AG04450 (cell line): ENCODE results near the gene NKX2-3. TPM values are rescaled to one million over a fixed set of nuclear protein-coding genes. Genes with fewer than 3 reads are reported as not detected.

Source experiments
- CTCF ChIA-PET: fragments of 300-600, 350-600 bp; formaldehyde crosslinking; extraction: SDS; loops from one replicate; lab custom pipeline; 2022; ENCODE audit warnings: antibody characterized with exemption, inconsistent platforms; lab: Charles Lee
- POLR2A ChIA-PET: fragments of 350-600 bp; formaldehyde crosslinking; extraction: SDS; loops from one replicate; lab custom pipeline; 2021; ENCODE audit warnings: antibody characterized with exemption, inconsistent platforms; lab: Yijun Ruan, JAX
- DNase-seq: peaks from one replicate; pipeline ENCODE4 v3.0.0-alpha.2; 2011; ENCODE audit warnings: low read depth, low spot score
- H3K27ac ChIP-seq: one replicate; pipeline ENCODE4 v1.5.1; 2012; ENCODE audit warnings: low read depth, low read length, control low read depth
- H3K27me3 ChIP-seq: one replicate; pipeline ENCODE4 v1.6.0; 2012; ENCODE audit warnings: low read length; ENCODE audit not compliant: control insufficient read depth, insufficient read depth
- H3K4me3 ChIP-seq: 2 replicates; pipeline ENCODE4 v1.5.1; 2011; ENCODE audit warnings: mild to moderate bottlenecking, low read depth, low read length, control low read depth
- H3K9me3 ChIP-seq: 2 replicates; pipeline ENCODE4 v1.5.1; 2012; ENCODE audit warnings: low read length; ENCODE audit not compliant: control insufficient read depth, insufficient read depth
- polyA plus RNA-seq: library from polyadenylated mRNA; depleted of rRNA; stranded (reverse); fragments of >200 nt; gene quantifications from 2 replicates; pipeline ENCODE4 v1.2.3, GENCODE V29; 2011
- TF ChIP-seq, protein P1 (sequence below): IDR thresholded peaks from 2 replicates; pipeline ENCODE4 v1.5.1; 2011; ENCODE audit warnings: low read depth, low read length, control low read depth, inconsistent platforms

NKX2-3 gene
- polyA plus RNA-seq, 1 experiment, result not detected

DNA sequence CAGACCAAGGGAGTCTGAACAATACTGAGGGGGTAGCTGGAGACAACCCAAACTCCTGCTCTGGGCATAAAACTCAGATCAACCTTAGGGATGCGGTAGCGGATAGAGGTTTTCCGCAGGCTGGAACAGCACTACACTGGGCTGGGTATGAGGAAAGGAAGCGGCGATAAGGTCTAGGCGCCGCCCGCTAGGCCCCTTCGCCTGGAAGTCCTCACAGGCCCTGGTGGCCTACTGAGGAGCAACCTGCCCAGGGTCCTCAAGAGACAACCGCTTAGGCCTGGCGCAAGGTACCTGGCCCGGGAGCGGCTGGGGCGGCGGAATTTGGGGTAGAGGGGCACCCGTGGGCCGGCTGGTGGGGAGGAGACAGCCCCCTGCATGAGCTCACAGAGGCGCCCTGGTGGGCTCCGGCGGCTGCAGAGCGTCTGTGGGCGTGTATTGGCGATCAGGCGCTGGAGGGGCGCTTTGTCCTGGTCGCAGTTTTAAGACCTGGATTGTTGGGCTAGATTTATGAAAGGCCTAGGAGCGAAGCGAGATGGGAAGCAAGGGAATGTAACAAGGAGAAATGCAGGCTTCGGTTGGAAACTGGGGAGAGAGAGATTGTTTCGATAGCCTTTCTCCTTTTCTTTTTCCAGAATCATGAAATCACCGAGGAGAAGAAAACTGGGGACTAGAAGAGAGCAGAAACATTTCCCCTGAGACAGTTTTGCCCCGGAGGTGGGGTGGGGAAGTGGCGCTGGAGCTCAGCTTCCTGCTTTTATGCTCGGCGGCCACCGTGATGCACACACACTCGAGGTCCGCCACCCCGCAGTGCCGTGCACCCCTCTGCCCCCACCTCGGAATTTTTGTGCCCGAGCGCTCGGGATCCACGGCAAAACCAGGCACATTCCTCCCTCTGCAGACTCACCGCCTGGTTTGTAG is 2.4 kb upstream of the NKX2-3 start:
- peaks cover 37% of the 10 kb centered on the region for H3K9me3 ChIP-seq
- no peak for DNase-seq
- CTCF ChIA-PET, result interaction anchor here (0.7 to 1.3 kb wide), 2 partner anchors 83 to 101 kb away, joined by 4 to 6 read pairs; no protein-coding TSS in a partner anchor
- H3K4me3 ChIP-seq, result no peak overlapping the region
- TF ChIP-seq, protein P1, sequence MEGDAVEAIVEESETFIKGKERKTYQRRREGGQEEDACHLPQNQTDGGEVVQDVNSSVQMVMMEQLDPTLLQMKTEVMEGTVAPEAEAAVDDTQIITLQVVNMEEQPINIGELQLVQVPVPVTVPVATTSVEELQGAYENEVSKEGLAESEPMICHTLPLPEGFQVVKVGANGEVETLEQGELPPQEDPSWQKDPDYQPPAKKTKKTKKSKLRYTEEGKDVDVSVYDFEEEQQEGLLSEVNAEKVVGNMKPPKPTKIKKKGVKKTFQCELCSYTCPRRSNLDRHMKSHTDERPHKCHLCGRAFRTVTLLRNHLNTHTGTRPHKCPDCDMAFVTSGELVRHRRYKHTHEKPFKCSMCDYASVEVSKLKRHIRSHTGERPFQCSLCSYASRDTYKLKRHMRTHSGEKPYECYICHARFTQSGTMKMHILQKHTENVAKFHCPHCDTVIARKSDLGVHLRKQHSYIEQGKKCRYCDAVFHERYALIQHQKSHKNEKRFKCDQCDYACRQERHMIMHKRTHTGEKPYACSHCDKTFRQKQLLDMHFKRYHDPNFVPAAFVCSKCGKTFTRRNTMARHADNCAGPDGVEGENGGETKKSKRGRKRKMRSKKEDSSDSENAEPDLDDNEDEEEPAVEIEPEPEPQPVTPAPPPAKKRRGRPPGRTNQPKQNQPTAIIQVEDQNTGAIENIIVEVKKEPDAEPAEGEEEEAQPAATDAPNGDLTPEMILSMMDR, result no peak
- H3K27ac ChIP-seq, result no peak overlapping the region
- peaks cover 94% of the 10 kb centered on the region for H3K27me3 ChIP-seq
- POLR2A ChIA-PET, result no interaction called here

DNA sequence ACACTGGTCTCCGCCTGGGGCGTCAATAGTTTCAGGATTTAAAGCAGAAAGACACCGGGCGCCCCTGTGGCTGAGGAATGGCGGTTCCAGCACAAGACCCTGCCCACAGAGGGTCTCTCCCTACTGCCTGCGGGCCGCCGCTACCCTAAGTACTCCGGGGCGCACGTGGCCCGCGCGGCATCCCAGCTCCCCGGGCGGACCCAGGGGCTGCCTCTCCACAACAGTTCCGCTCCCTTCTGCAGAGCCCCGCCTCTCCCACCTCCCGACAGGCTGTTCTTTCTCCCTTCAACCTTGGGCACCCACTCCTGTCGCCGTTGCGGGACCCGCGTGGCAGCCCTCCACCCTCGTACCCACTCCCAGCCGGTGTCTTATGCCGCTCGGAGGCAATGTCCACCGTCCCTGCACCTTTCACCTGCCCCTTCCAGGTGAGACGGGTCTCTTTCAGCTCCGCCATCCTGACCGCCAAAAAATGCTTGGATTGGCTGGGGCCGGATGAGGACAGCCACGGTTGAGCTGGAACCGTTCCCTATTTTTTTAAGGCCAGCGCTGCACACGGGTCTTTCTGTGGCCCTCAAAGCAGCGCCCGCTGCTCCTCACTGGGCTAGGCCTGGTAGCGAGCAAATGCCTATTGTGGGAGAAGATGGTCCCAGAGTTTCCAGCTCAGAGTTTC is 1.6 kb upstream of the NKX2-3 start:
- peaks cover 43% of the 10 kb centered on the region for H3K9me3 ChIP-seq
- CTCF ChIA-PET, result interaction anchor here (0.6 to 1.0 kb wide), 2 partner anchors 95 to 156 kb away, joined by 3 to 5 read pairs; no protein-coding TSS in a partner anchor
- no peak overlapping the region for H3K27ac ChIP-seq
- H3K27me3 ChIP-seq, result peaks cover 95% of the 10 kb centered on the region
- TF ChIP-seq, protein P1, result no peak
- no peak overlapping the region for H3K4me3 ChIP-seq
- POLR2A ChIA-PET, result no interaction called here
- no peak for DNase-seq

DNA sequence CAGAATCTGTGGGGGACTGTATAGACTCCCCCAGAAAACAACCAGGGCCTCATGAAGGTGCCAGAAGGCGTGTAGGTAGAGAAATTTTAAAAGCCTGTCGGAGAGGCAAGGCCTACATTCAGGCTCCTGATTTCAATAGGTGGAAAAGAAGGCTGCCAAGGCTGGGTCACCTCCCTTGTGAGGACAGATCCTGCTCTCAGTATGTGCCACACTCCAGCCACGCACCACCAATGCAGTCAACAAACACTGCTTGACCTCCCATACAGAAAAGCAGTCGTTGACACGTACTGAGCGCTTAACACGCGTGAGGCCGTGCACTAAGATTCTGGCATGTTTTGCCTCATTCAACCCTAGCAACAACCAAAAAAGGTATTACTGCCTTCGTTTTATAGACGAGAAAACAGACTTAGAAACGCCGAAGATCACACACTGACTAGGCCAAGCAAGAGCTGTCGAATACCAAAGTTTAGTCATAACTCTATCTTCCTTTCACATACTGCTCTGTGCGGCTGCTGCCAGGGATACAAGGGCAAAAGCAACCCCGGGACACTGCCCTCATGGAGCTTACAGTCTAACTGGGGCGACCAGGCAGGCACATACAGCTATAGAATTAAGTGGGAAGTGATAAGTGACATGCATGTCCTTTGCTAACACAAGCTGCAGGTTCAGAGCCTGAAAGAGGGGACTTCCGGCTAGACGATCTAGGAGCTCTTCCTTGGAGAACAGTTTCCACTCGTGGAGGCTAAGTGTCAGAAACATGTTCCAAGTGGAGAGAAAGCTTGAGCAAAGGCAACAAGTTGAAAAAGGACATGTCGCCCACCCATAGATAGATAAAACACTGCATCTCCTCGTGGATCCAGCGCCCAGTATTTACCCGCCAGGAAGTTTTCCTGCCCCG is 797 bp upstream of the NKX2-3 start:
- Histone ChIP-seq H3K9me3 (peaks cover 43% of the 10 kb centered on the region), H3K4me3 (no peak overlapping the region), H3K27me3 (peaks cover 95% of the 10 kb centered on the region), H3K27ac (no peak overlapping the region)
- no peak for DNase-seq
- POLR2A ChIA-PET, result no interaction called here
- TF ChIP-seq, protein P1, result no peak
- CTCF ChIA-PET, result interaction anchor here (0.6 to 1.0 kb wide), 3 partner anchors 29 to 155 kb away, joined by 3 to 5 read pairs (median 3); no protein-coding TSS in a partner anchor

GRCh38 chr10:99533496-99534449 is 1.0 kb downstream of the NKX2-3 start:
- peaks cover 38% of the 10 kb centered on the region for H3K9me3 ChIP-seq
- H3K4me3 ChIP-seq, result no peak overlapping the region
- no peak overlapping the region for H3K27ac ChIP-seq
- H3K27me3 ChIP-seq, result peaks cover 95% of the 10 kb centered on the region
- DNase-seq, result no peak
- TF ChIP-seq, protein P1, result no peak
- CTCF ChIA-PET, result interaction anchor here (0.8 kb wide), 1 partner anchor 98 kb away, joined by 3 read pairs; no protein-coding TSS in a partner anchor
- POLR2A ChIA-PET, result no interaction called here
